Astrocyte of the cerebellum (primary cell): ENCODE measurements around the gene RFTN1.

ENCODE experiments used
- DNase-seq: peaks from one replicate; pipeline ENCODE4 v3.0.0-alpha.2; 2011; ENCODE audit warnings: low read depth
- H3K4me3 ChIP-seq: 2 replicates; pipeline ENCODE4 v1.5.1; 2011; ENCODE audit warnings: mild to moderate bottlenecking, low read depth, low read length, moderate library complexity
- in situ Hi-C: cut with HindIII; loops from 2 replicates; pipeline ENCODE4 v1.10.0; 2017; ENCODE audit warnings: low sequenced_read_pairs
- TF ChIP-seq, protein P1 (sequence below): IDR thresholded peaks from 2 replicates; pipeline ENCODE4 v1.5.1; 2012; ENCODE audit warnings: low read length, low read depth, moderate library complexity, mild to moderate bottlenecking; ENCODE audit errors: missing control alignments

Gene RFTN1

DNA sequence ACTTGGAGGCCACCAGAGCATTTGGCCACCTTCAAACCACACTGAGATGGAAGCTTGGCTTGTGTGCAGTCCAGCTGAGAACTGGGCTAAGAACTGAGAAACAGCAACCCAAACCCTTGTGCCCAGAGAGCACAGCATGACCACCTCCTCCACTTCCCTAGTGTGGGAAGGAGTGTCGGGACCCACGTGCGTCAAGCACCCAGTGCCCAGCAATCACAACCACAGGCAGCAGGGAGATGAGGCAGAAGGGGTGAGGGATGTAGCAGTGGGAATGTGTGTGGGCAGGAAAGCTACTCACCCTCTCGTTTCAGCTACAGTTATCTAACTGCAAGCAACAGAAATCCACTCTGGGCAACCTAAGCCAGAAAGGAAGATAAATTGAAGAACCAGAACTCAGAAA, 25.0 kb upstream of the RFTN1 start:
- in situ Hi-C loops = no loop called here
- TF ChIP-seq, protein P1, sequence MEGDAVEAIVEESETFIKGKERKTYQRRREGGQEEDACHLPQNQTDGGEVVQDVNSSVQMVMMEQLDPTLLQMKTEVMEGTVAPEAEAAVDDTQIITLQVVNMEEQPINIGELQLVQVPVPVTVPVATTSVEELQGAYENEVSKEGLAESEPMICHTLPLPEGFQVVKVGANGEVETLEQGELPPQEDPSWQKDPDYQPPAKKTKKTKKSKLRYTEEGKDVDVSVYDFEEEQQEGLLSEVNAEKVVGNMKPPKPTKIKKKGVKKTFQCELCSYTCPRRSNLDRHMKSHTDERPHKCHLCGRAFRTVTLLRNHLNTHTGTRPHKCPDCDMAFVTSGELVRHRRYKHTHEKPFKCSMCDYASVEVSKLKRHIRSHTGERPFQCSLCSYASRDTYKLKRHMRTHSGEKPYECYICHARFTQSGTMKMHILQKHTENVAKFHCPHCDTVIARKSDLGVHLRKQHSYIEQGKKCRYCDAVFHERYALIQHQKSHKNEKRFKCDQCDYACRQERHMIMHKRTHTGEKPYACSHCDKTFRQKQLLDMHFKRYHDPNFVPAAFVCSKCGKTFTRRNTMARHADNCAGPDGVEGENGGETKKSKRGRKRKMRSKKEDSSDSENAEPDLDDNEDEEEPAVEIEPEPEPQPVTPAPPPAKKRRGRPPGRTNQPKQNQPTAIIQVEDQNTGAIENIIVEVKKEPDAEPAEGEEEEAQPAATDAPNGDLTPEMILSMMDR = no peak

DNA sequence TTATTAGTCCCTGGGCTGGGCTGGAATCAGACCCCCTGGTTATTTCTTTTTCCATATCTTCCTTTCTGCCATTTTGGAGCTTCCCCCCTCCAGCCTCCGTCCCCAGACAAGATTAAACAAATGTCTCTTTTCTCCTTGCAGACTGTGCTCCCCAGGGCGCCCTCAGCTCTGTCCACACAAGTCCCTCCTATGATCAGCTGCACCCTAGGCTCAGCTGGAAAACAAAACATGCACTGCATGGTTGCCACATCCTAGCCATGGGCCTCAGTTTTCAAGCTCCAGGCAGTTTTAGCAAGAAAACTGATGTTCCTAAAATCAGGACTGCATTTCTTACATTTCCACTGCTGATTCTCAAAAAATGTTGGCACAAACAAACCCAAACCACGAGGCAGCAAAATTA, 23.5 kb upstream of the RFTN1 start:
- TF ChIP-seq, protein P1 = no peak
- no peak for DNase-seq
- in situ Hi-C loops = no loop called here
- no peak overlapping the region for H3K4me3 ChIP-seq

More for the DNA sequence above, 25.0 kb upstream of the RFTN1 start:
- no peak overlapping the region for H3K4me3 ChIP-seq
- DNase-seq = no peak

GRCh38 chr3:16536344-16536663, 22.8 kb upstream of the RFTN1 start:
- DNase-seq = no peak
- TF ChIP-seq, protein P1 = no peak
- no peak overlapping the region for H3K4me3 ChIP-seq
- in situ Hi-C loops = no loop called here

DNA sequence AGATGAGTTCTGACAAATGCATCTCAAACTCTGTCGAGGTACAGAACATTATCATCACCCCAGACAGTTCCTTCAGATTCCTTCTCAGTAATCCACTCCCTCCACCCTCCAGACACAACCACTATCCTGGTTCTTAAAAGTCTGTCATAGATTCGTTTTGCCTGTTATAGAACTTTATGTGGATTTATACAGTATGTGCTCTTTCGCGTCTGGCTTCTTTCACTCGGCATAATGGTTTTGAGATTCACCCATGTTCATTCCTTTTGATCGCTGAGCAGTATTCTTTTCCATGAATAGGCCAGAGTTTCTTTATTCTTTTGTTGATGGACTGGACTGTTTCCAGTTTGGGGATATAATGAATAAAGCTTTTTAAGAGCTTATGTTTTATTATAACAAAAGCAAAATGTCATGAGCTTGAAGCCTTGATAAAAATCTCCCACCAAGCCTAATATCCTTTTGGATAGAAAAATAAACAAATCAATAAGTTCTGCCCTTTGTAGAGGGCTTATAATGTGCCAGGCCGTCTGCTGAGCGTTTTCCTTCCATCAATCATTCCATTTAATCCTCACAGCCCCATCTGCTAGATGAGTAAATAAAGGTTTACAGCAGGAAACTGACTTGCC, 21.3 kb upstream of the RFTN1 start:
- TF ChIP-seq, protein P1 = no peak
- no peak for DNase-seq
- no peak overlapping the region for H3K4me3 ChIP-seq
- in situ Hi-C loops = no loop called here

- TF ChIP-seq, protein P1 = no peak
- no peak for DNase-seq
- in situ Hi-C loops = no loop called here
- H3K4me3 ChIP-seq = no peak overlapping the region
Measured at GRCh38 chr3:16533928-16534574, 20.6 kb upstream of the RFTN1 start.

DNA sequence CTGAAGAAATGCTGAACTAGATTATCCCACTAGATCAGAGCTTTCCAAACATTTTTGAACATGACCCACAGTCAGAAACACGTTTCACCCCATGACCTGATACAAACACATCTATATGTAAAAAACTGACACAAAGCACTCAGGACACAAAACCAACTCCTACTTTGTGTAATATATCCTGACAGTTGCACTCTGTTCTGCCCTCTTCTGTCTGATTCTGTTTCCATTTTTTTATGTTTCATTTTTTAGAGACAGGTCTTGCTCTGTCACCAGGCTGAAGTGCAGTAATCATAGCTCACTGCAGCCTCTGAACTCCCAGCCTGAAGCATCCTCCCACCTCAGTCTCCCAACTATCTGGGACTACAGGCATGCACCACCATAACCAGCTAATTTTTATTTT, 15.8 kb upstream of the RFTN1 start:
- TF ChIP-seq, protein P1 = no peak
- in situ Hi-C loops = no loop called here
- no peak for DNase-seq
- H3K4me3 ChIP-seq = no peak overlapping the region
